ENCODE results near the gene RBMS3. TPM values are rescaled to one million over a fixed set of nuclear protein-coding genes. Genes with fewer than 3 reads are reported as not detected.

Gene RBMS3
- total RNA-seq, 4 donors from 2014 or later: 7.3 to 21.8 (median 12.8) TPM

GRCh38 chr3:29241855-29242254, 39.0 kb upstream of the RBMS3 start:
- intact Hi-C loops (cut with DNase I; ENCODE audit: low total_unique reads): no loop called here
- DNase-seq (ENCODE audit: low spot score in 2 of 2): no peak
- TF ChIP-seq POLR2A (IDR thresholded peaks at IDR 0.05) (no peak), CTCF (IDR thresholded peaks at IDR 0.05) (no peak)
- no peak overlapping the region for H3K4me3 ChIP-seq (ENCODE audit: low read depth, poor library complexity, severe bottlenecking)

- intact Hi-C loops (cut with DNase I; ENCODE audit: low total_unique reads): no loop called here
- DNase-seq (ENCODE audit: low spot score in 2 of 2): no peak
- WGBS, 2 donors: 77 to 92% methylated on average over 2 of the region's 2 CpGs
- no peak overlapping the region for H3K4me3 ChIP-seq (ENCODE audit: low read depth, poor library complexity, severe bottlenecking)
- no peak for TF ChIP-seq POLR2A (IDR thresholded peaks at IDR 0.05)
- no peak for TF ChIP-seq CTCF (IDR thresholded peaks at IDR 0.05)
Measured at GRCh38 chr3:29242296-29242695, 38.6 kb upstream of the RBMS3 start.

- intact Hi-C loops (cut with DNase I; ENCODE audit: low total_unique reads): no loop called here
- TF ChIP-seq POLR2A (IDR thresholded peaks at IDR 0.05): no peak
- TF ChIP-seq CTCF (IDR thresholded peaks at IDR 0.05): no peak
- DNase-seq (ENCODE audit: low spot score in 2 of 2): no peak
- H3K4me3 ChIP-seq (ENCODE audit: low read depth, poor library complexity, severe bottlenecking): no peak overlapping the region
- WGBS, 2 donors: 52 to 59% methylated on average over 2 of the region's 2 CpGs
Measured at GRCh38 chr3:29245441-29245840, 35.4 kb upstream of the RBMS3 start.

GRCh38 chr3:29247088-29247745, 33.7 kb upstream of the RBMS3 start:
- H3K4me3 ChIP-seq (ENCODE audit: low read depth, poor library complexity, severe bottlenecking): no peak overlapping the region
- intact Hi-C loops (cut with DNase I; ENCODE audit: low total_unique reads): no loop called here
- 80 to 95% methylated on average over 3 of the region's 3 CpGs for WGBS, 2 donors
- DNase-seq (ENCODE audit: low spot score in 2 of 2): no peak
- TF ChIP-seq POLR2A (IDR thresholded peaks at IDR 0.05): no peak
- TF ChIP-seq CTCF (IDR thresholded peaks at IDR 0.05): no peak

GRCh38 chr3:29249829-29250345, 31.0 kb upstream of the RBMS3 start:
- intact Hi-C loops (cut with DNase I; ENCODE audit: low total_unique reads): no loop called here
- DNase-seq (ENCODE audit: low spot score in 2 of 2): no peak
- 78 to 82% methylated on average over 6 of the region's 6 CpGs for WGBS, 2 donors
- no peak for TF ChIP-seq POLR2A (IDR thresholded peaks at IDR 0.05)
- no peak for TF ChIP-seq CTCF (IDR thresholded peaks at IDR 0.05)
- no peak overlapping the region for H3K4me3 ChIP-seq (ENCODE audit: low read depth, poor library complexity, severe bottlenecking)
